Liver (tissue), 9 donors: Measurements from ENCODE around the gene CARMIL1. TPM values are rescaled to one million over a fixed set of nuclear protein-coding genes. Genes with fewer than 3 reads are reported as not detected.

Experiments
- DNase-seq: peaks from one replicate; pipeline ENCODE4 v3.0.0-alpha.2; 2017; ENCODE audit warnings: low spot score
- H3K27ac ChIP-seq, 2 donors: one replicate each; pipeline ENCODE4 v1.7.0; 2013; ENCODE audit warnings: inconsistent platforms in 2 of 2, low read length in 2 of 2, control low read depth in 1 of 2, low read depth in 1 of 2, mild to moderate bottlenecking in 1 of 2
- H3K27me3 ChIP-seq, 4 donors: one replicate each; pipeline versions ENCODE4 v1.6.1 to v1.7.0; 2013; ENCODE audit warnings: low read length in 3 of 4, inconsistent platforms in 1 of 4, mild to moderate bottlenecking in 1 of 4, moderate library complexity in 1 of 4; ENCODE audit not compliant: control insufficient read depth in 4 of 4, insufficient read depth in 4 of 4
- H3K36me3 ChIP-seq, 4 donors: one replicate each; pipeline versions ENCODE4 v1.6.1 to v1.7.0; 2013; ENCODE audit warnings: low read length in 3 of 4, mild to moderate bottlenecking in 3 of 4, low read depth in 1 of 4, moderate library complexity in 1 of 4; ENCODE audit not compliant: control insufficient read depth in 4 of 4, insufficient read depth in 3 of 4
- H3K4me1 ChIP-seq, 4 donors: one replicate each; pipeline versions ENCODE4 v1.6.1 to v1.7.0; 2013; ENCODE audit warnings: low read length in 3 of 4, mild to moderate bottlenecking in 3 of 4, moderate library complexity in 1 of 4; ENCODE audit not compliant: control insufficient read depth in 4 of 4, insufficient read depth in 4 of 4
- H3K4me3 ChIP-seq, 3 donors: one replicate each; pipeline versions ENCODE4 v1.6.1 to v1.7.0; 2013; ENCODE audit warnings: low read length in 3 of 3, control low read depth in 1 of 3, low read depth in 1 of 3, mild to moderate bottlenecking in 1 of 3
- H3K9ac ChIP-seq, 2 donors: one replicate each; pipeline ENCODE4 v1.7.0; 2013; ENCODE audit warnings: low read length in 2 of 2, mild to moderate bottlenecking in 2 of 2, moderate library complexity in 2 of 2, control low read depth in 1 of 2, low read depth in 1 of 2
- H3K9me3 ChIP-seq, 4 donors: one replicate each; pipeline versions ENCODE4 v1.6.1 to v1.7.0; 2013; ENCODE audit warnings: low read length in 3 of 4; ENCODE audit not compliant: control insufficient read depth in 4 of 4
- ATF3 ChIP-seq: IDR thresholded peaks from 2 replicates; pipeline ENCODE4 v1.6.1; 2016; ENCODE audit warnings: antibody characterized with exemption
- CTCF ChIP-seq: fragments of 150-350 bp; IDR thresholded peaks from 2 replicates; pipeline ENCODE4 v1.5.1; 2017; ENCODE audit warnings: improper control_type of control experiment, low read depth, low read length; ENCODE audit not compliant: missing input control
- EGR1 ChIP-seq, 2 donors: IDR thresholded peaks; 2 replicates each; pipeline ENCODE4 v1.6.1; 2016 to 2018; ENCODE audit warnings: antibody characterized with exemption in 2 of 2, low read depth in 2 of 2
- FOXA1 ChIP-seq: IDR thresholded peaks from 2 replicates; pipeline ENCODE4 v1.6.1; 2016; ENCODE audit warnings: antibody characterized with exemption
- FOXA2 ChIP-seq: IDR thresholded peaks from 2 replicates; pipeline ENCODE4 v1.6.1; 2016; ENCODE audit warnings: antibody characterized with exemption
- GABPA ChIP-seq, 2 donors: IDR thresholded peaks in 1 of 2; conservative IDR thresholded peaks in 1 of 2; 2 replicates each; pipeline ENCODE4 v1.6.1; 2016; ENCODE audit warnings: antibody characterized with exemption in 2 of 2, mild to moderate bottlenecking in 1 of 2, moderate library complexity in 1 of 2
- HNF4A ChIP-seq, 2 donors: conservative IDR thresholded peaks; 2 replicates each; pipeline ENCODE4 v1.6.1; 2016; ENCODE audit warnings: antibody characterized with exemption in 2 of 2, mild to moderate bottlenecking in 2 of 2
- HNF4G ChIP-seq: IDR thresholded peaks from 2 replicates; pipeline ENCODE4 v1.6.1; 2016; ENCODE audit warnings: antibody characterized with exemption
- JUND ChIP-seq, 2 donors: IDR thresholded peaks; 2 replicates each; pipeline ENCODE4 v1.6.1; 2016; ENCODE audit warnings: antibody characterized with exemption in 2 of 2
- MAX ChIP-seq: IDR thresholded peaks from 2 replicates; pipeline ENCODE4 v1.6.1; 2016; ENCODE audit warnings: antibody characterized with exemption
- NR2F2 ChIP-seq: IDR thresholded peaks from 2 replicates; pipeline ENCODE4 v1.6.1; 2016; ENCODE audit warnings: antibody characterized with exemption
- RAD21 ChIP-seq, 2 donors: IDR thresholded peaks; 2 replicates each; pipeline ENCODE4 v1.6.1; 2016; ENCODE audit warnings: antibody characterized with exemption in 2 of 2, mild to moderate bottlenecking in 2 of 2
- REST ChIP-seq: IDR thresholded peaks from 2 replicates; pipeline ENCODE4 v1.6.1; 2016; ENCODE audit warnings: antibody characterized with exemption, mild to moderate bottlenecking
- RXRA ChIP-seq, 2 donors: IDR thresholded peaks; 2 replicates each; pipeline ENCODE4 v1.6.1; 2017 to 2018; ENCODE audit warnings: antibody characterized with exemption in 2 of 2, mild to moderate bottlenecking in 1 of 2
- SP1 ChIP-seq: IDR thresholded peaks from 2 replicates; pipeline ENCODE4 v1.6.1; 2018; ENCODE audit warnings: antibody characterized with exemption, mild to moderate bottlenecking
- TAF1 ChIP-seq: conservative IDR thresholded peaks from 2 replicates; pipeline ENCODE4 v1.6.1; 2016; ENCODE audit warnings: antibody characterized with exemption, mild to moderate bottlenecking
- YY1 ChIP-seq: IDR thresholded peaks from 2 replicates; pipeline ENCODE4 v1.6.1; 2016; ENCODE audit warnings: antibody characterized with exemption, mild to moderate bottlenecking
- ZBTB33 ChIP-seq: IDR thresholded peaks from 2 replicates; pipeline ENCODE4 v1.6.1; 2016; ENCODE audit warnings: antibody characterized with exemption
- WGBS: extraction: QIAGEN DNeasy Blood & Tissue Kit; methylation state at CpG from one replicate; pipeline ENCODE4 v1.1.7; 2013; 5-methylcytosine and 5-hydroxymethylcytosine counted together
- polyA plus RNA-seq, 2 donors: library from polyadenylated mRNA; stranded (reverse) in 1 of 2; unstranded in 1 of 2; fragments of 200-250 nt in 1 of 2; fragments of >200 nt in 1 of 2; fragmentation: Nextera tagmentation in 1 of 2; extraction: Ambion mirVana in 1 of 2; gene quantifications; one replicate each; pipeline versions ENCODE4 v1.2.1 to v1.2.3, GENCODE V29; 2013 to 2015
- total RNA-seq, 2 donors: library from RNA; depleted of rRNA; stranded (reverse); fragments of >200 nt; gene quantifications; one replicate each; pipeline ENCODE4 v1.2.3, GENCODE V29; 2014
- donor health status: healthy.
- donor health status: healthy.
- donor health status: healthy.
- donor health status: healthy.
- donor health status: healthy.

The CARMIL1 gene
- total and polyA plus RNA-seq, 4 donors = 1.4 to 9.5 (median 3.5) TPM

- no peak for DNase-seq
- TF ChIP-seq NR2F2 (no peak), ZBTB33 (no peak), HNF4A (conservative IDR thresholded peaks at IDR 0.05) (no peak), RAD21 (IDR thresholded peaks at IDR 0.05) (no peak), RXRA (IDR thresholded peaks at IDR 0.05) (no peak), TAF1 (no peak), FOXA1 (no peak), ATF3 (no peak), EGR1 (IDR thresholded peaks at IDR 0.05; ENCODE audit: low read depth in 2 of 2) (no peak), CTCF (no peak), HNF4G (no peak), FOXA2 (no peak), SP1 (no peak), JUND (IDR thresholded peaks at IDR 0.05) (no peak)
- WGBS = 59% methylated on average over 5 of the region's 5 CpGs
- no peaks in the 10 kb centered on the region for H3K36me3 ChIP-seq
- H3K27ac ChIP-seq = no peak overlapping the region
- no peaks in the 10 kb centered on the region for H3K27me3 ChIP-seq
- no peaks in the 10 kb centered on the region for H3K9me3 ChIP-seq
- no peaks in the 10 kb centered on the region for H3K4me1 ChIP-seq
- no peak overlapping the region for H3K4me3 ChIP-seq
- no peak overlapping the region for H3K9ac ChIP-seq
These were observed 53.5 kb downstream of the CARMIL1 start for GRCh38 chr6:25332655-25333071.

GRCh38 chr6:25333471-25333870 lies 54.3 kb downstream of the CARMIL1 start:
- 92% methylated on average over 3 of the region's 3 CpGs for WGBS
- Histone ChIP-seq H3K9me3 (no peaks in the 10 kb centered on the region), H3K4me3 (no peak overlapping the region), H3K4me1 (no peaks in the 10 kb centered on the region), H3K36me3 (no peaks in the 10 kb centered on the region), H3K27me3 (no peaks in the 10 kb centered on the region), H3K9ac (no peak overlapping the region), H3K27ac (no peak overlapping the region)
- no peak for TF ChIP-seq SP1
- TF ChIP-seq RAD21 (IDR thresholded peaks at IDR 0.05) = no peak
- no peak for TF ChIP-seq GABPA (IDR thresholded peaks at IDR 0.05 in 1 of 2, conservative IDR thresholded peaks at IDR 0.05 in 1 of 2)
- TF ChIP-seq MAX = no peak
- no peak for TF ChIP-seq EGR1 (IDR thresholded peaks at IDR 0.05; ENCODE audit: low read depth in 2 of 2)
- TF ChIP-seq JUND (IDR thresholded peaks at IDR 0.05) = no peak
- TF ChIP-seq NR2F2 = no peak
- TF ChIP-seq FOXA2 = no peak
- TF ChIP-seq ATF3 = no peak
- no peak for TF ChIP-seq TAF1
- no peak for TF ChIP-seq YY1
- no peak for TF ChIP-seq REST
- no peak for DNase-seq
